8988T (cell line): ENCODE results near the gene KRTAP5-3.
"Not testable (repeated sequence)": the region's sequence is repeated elsewhere in the genome, so short reads cannot be mapped to it uniquely, and the experiment has no call there.

Source experiments
- DNase-seq: peaks from one replicate; pipeline ENCODE4 v3.0.0; 2011

Gene KRTAP5-3

DNA sequence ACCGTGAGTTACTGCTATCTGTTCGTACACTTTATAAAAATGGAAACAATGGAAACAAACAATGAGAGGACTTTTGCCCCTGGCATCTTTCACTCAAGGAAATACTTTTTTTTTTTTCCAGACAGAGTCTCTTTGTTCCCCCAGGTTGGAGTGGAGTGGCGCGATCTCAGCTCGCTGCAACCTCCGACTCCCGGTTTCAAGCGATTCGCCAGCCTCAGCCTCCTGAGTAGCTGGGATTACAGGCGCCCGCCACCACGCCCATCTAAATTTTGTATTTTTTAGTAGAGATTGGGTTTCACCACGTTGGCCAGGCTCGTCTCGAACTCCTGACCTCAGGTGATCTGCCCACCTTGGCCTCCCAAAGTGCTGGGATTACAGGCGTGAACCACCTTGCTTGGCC is 32.5 kb downstream of the KRTAP5-3 start:
- DNase-seq = not testable (repeated sequence)

DNA sequence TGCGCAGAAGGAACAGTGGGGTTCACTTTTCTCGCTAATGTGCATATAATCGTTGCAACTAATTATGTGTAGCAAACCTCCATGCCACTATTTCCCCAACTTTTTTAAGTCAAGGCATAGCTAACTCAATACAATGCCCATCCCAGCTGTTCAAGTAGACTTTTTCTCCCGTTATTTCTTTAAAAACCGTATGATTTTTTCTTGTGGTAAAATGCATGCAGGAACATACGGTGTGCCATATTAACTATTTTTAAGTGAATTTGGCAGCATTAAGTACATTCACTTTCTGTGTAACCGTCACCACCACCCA is 33.4 kb downstream of the KRTAP5-3 start:
- no peak for DNase-seq

DNA sequence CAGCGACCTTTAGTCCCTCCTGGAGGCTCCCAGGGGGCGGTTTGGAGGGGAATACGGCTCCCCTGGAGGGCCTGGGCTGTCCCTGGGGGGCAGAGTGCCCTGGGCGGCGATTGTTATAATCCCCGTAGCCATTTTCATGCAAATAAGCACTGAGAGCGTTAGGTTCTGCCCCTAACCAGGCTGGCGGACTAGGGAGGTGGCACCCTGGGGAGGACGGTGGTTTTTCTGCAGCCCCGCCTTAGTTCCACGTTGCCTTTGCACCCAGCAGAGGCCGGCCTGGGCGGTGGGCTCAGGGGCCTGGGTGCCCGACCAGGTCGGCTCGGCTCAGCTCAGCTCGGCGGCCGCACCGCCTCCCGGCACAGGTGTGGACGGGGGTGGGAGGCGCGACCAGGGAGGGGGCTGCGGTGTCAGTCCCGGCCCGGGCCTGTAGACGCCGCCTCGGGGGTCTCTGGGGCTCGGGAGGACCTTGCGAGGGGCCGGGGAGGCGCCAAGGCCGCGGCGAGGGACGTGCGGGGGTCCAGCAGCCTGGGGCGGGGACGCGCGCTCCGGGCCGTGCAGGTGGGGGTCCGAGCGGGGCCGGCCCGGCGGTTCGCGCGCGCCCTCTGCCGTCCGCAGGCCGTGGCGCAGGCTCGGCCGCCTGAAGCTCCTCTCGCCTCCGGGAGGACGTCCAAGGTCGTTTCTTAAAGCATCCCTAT is 33.9 kb downstream of the KRTAP5-3 start:
- DNase-seq = peak; percentile 86

DNA sequence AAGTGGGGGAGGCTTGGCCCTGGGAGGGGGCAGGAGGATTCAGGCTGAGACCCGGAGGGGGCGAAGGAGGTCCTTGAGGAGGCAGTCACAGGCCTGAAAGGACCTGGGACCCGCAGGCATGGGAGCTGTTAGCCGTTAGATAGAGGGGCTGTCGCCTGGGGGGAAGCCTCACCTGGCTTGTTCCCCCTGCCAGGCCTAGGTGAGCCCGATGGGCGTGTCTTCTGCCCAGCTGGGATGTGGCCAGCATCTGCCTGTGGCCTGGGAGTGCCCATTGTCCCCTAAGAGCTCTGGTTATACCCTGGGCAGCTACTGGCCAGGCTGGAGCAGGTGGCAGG is 34.4 kb downstream of the KRTAP5-3 start:
- peak; percentile 69 for DNase-seq

DNA sequence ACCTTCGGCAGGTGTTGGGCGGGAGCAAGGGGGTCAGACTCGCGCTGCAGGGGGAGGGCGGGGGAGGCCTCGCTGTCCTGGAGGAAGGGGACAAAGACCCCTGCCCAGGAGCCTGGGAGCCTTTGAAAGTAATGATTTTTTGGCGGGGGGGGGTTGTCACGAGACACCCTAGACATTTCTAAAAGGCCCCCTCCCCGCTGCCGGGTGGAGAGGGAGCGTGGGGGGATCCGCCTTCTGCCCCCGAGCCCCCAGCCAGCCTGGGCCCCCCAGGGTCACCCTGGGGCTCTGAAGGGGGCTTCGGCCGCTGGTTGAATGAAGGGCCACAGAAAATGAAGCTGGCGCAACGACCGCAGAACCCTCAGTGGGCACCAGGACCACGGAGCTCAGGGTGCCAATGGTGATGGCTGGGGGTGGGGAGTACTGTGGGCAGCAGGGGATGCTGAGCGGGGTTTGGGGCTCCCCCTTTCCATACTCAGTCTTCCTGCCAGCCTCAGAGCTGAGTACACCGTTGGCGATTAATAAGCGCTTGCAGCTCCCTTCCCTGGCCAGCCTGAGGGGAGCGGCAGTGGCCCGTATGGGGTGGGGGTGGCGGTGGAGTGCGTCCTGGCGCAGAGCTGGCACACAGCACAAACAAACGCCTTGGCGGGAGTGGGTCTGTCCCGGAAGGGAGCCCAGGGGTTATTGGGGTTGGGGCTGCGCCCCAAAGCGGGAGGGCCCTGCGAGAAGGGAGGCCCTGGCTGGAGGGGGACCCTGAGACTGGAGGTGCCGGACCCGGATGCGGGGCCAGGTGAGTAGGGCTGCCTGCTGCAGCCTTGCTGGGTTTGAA is 35.0 kb downstream of the KRTAP5-3 start:
- peak; percentile 35 for DNase-seq

DNA sequence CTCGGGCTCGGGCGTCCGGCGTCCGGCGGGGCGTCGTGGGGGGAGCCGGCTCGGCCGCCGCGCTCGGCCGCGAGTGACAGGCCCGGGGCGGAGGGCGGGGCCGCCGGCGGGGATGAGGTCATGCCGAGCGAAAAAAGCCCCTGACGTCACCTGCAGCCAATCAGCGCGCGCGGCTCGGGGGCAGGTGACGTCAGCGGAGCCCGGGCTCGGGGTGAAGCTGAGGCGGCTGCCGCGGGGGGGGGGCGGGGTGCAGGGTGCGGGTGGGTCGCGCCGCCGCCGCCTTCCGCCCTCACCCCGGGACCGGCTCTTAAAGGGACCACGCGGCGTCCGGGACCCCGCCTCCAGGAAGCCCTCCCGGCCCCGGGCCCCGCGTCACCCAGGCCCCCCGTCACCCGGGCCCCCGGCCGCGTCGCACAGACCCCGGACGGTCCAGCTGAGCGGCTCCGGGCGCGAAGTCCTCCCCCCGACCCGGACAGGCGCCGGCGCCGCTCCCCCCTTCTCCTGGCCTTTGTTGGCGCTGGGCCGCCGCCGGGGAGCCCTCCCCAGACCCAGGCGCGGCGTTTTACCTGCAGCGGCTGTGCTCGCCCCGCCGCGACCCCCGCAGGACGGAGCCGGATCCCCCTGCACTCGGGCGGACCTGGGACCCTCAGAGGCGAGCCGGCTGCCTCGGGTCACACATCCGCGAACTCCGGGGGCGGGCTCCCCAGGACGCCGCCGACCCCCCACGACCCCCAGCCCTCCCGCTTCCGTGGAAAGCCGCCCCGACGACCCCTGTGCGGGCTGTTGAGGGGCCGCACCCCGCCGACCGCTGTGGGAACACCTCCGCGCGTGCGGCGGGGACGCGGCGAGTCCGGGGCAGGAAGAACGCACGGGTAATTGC is 35.8 kb downstream of the KRTAP5-3 start, which contains the start of gene DUSP8:
DUSP8 (minus strand) TSS at position 75 of the 880 bp plus-strand sequence. CDS start 6,445 bp downstream, outside the sequence.
- peak; percentile 99 for DNase-seq

DNA sequence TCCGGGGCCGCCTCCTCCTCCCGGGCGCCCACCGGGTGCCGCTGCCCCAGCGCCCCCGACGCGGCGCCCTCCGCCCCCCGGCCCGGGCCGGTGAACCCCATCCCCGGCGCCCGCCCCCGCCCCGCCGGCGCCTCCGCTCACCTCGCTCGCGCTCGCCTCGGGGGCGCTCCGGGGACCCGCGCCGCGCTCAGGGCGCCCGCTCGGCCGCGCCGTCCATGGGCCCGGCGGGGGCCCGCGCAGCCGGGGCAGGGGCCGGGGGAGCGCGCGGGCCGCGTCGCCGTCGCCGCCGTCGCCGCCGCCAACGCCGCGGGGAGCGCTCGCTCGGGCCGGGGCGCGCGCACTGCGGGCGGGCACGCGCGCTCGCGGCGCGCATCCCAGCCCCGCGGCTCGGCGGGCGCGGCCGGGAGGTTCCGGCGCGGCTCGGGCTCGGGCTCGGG is 36.5 kb downstream of the KRTAP5-3 start:
- DNase-seq = no peak

DNA sequence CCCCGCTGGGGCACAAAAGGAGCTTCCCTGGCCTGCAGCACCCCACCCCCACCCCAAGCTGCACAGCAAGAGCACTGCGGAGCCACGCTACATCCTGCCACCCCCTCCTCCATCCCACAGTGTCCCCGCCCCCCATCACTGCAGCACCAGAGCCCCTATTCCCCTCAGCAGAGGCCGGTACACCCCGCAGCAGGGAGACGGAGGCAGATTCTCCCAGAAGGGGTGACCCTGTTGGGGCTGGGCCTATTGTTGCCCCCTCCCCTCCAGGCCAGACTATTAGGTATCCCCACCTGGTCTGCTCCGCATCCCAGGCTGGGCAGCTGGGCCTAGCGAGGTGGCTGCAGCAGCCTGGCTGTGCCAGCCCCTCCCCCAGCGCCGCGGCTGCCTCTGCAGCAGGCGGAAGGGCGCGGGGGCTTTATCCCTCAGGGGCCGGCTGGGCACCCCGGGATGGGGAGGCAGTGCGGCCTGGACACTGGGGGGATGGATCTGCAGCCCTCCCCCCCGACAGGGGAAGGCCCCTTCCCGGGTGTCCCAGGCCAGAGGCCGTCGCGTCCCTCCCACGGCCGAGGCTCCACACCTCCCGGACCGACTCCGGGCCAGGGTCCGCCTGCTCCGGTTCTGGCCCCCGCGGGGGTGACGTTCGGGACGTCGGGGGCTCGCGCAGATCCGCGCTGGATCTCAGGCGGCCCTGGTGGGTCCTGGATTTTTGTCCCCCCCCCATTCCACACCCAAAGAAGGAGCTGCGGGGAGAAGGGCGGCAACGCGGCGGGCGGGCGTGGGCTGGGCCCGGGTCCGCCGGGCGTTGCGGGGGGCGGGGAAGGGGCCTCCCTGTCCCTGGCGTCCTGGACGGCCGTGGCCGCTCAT is 37.1 kb downstream of the KRTAP5-3 start:
- no peak for DNase-seq

DNA sequence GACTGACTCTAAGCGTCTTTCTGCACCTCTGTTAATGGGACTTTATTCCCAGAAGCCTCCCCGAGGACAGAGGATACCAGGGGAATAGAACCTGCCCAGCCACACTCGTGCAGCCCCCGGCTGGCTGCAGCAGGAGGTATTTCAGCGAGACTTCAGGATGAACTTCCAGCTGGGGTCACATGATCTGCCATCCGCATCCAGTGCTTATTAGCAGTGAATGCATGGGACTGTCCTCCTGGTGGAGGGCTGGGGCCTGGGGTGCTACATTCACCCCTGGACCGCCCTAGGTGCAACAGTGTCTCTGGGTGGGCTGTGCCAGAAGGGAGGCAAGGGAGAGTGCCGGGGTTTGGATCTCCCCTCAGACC is 37.8 kb downstream of the KRTAP5-3 start:
- no peak for DNase-seq

DNA sequence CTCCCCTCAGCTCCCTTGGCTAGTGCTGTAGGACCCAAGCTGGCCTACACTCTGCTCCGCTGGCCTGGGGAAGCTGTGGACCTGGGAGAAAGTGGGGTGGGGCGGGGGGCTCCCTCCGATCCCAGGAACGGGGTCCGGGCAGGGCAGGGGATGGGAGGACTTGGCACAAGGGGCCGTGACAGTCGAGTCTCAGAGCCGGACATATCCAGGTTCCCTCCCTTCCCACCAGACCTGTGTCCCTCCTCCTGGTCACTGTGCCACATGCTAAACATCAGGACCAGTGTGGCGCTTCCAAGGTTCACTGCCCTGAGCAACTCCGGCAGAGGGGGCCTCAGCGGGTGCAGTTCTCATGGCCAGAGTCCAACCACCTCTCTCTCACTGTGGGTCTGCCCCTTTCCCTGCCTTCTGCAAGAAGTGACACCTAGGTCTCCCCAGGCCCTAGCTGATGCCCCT is 38.2 kb downstream of the KRTAP5-3 start:
- no peak for DNase-seq

DNA sequence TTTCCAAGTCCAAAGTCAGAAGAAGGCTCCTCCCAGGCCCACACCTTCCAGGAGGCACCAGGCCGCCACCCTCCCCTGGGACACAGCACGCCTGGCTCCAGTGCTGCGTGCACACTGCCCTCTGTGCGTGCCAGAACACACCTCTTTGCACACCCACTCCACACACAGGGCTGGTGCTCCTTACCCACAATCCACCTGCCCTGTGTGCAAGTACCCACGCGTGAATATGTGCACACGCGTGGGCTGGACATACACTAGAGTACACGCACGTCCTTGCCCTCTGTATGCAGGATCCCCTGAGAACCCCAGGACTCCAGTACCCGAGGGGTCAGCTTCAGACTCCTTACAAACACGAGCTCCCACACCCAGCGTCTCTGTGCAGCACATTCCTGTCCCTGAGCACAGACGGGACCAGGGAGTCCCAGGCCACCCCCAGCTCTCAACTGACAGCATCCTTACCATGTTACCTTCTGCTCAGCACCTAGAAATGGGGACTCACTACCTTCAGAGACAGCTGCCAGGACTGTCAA is 38.9 kb downstream of the KRTAP5-3 start:
- no peak for DNase-seq

DNA sequence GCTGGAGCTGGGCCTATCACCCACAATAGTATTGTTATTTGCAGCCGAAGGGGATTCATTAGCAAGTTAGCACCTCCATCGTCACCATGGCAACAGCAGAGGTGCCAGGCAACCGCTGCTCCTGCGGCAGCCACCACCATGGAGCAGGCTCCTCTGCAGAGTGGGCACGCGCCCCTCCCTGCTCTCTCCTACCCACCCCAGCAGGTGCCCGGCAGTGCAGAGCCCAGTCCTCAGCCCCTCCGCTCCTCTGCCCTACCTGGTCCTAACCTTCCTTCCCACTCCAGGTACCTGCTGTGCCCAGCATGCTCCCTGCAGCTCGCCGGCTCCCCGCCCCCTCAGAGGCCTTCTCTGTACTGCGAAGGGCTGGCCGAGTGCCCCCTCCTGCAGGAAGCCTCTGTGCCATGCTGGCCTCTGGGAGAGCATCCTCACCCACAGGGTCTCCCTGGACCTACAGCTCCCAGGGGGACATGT is 39.8 kb downstream of the KRTAP5-3 start:
- DNase-seq = peak; percentile 33

DNA sequence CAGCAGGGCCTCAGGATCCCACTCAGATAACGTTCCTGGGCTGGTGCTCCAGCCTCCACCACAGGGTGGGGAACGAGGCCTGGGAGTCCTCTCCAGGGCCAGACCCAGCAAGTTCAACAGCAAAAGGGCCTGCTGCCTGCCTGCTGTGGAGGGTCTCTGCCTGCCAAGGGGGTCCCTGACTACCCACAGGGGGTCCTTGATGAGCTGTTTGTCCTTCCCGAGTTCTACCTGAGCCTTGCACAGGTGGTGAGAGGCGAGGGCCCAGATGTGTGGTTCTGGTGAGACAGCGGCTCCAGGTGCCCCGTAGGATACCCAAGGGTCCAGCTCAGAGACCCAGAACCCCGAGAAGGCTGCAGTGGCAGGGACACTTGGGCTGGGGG is 40.6 kb downstream of the KRTAP5-3 start:
- no peak for DNase-seq

DNA sequence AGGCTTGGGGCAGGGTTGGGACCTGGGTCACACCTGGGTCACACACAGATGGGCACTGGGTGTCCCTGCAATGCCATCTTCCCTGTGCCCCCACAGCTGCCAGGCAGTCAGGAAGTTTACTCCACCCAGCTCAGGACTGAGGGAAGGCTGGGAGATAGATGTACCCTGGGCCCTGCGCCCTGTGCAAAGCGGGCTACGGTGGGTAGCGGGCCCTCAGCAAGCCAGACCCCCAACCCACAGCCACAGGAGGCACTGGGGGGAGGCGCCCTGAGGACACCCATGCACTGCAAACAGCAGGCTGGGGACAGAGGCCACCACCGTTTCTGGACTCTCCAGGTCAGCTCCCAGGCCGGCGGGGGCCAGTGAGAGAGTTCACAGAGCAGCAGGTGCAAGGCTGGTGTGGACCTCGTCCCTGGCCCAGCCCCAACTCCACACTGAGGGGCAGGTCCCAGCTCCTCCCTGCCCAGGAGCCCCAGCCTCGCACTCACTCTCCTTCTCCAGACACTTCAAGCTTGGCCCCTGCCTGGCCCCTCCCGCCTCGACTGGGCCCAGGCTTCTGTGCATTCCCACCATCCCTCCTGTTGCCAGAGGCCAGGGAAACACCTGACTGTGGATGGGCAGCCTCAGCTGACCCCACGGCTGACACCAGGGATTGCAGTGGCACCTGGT is 41.1 kb downstream of the KRTAP5-3 start:
- DNase-seq = no peak

DNA sequence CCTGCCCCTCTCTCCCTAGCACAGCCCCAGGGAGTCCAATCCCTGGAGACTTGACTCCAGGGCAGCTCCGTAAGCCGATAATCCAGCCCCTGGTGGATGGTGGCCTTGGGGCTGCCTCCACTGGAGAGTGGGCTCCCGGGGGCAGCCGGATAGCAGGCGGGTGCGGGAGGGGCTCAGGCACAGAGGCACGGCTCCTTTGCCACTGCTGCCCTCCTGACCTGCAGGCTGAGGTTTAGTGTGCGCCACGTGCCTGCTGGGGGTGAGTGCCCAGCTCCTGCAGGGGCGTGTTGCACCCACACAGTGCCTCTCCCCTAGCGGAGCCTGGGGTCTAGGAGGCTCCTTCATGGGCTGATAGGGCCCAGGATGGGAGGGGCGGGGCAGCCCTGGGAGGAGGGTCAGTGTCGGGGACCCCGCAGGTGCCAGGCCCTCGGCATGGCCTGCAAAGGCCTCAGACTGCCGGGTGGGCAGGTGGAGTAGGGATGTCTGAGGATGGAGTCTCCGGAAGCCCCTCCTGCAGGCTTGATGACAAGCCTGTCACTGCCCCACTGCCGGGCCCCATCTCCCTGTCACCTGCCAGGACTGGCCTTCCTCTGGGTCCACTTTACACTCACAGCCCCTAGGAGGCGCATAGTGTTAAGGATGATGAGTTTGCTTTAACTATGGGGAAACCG is 41.7 kb downstream of the KRTAP5-3 start:
- peak; percentile 67 for DNase-seq

DNA sequence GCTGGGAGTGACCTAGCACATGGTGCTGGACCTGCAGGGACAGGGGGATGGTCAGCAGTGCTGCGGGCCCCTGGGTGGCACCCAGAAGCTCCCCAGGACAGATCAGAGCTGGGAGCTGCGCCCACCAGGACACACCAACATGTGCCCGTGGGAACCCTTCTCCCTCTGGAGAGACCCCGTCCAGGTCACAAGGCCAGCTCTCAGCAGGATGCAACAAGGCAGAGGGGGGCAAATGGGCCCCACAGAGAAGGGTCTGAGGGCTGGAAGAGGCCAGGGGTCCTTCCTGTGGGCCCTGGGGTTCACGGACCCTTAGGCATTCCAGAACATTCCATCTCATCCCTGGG is 42.4 kb downstream of the KRTAP5-3 start:
- no peak for DNase-seq

DNA sequence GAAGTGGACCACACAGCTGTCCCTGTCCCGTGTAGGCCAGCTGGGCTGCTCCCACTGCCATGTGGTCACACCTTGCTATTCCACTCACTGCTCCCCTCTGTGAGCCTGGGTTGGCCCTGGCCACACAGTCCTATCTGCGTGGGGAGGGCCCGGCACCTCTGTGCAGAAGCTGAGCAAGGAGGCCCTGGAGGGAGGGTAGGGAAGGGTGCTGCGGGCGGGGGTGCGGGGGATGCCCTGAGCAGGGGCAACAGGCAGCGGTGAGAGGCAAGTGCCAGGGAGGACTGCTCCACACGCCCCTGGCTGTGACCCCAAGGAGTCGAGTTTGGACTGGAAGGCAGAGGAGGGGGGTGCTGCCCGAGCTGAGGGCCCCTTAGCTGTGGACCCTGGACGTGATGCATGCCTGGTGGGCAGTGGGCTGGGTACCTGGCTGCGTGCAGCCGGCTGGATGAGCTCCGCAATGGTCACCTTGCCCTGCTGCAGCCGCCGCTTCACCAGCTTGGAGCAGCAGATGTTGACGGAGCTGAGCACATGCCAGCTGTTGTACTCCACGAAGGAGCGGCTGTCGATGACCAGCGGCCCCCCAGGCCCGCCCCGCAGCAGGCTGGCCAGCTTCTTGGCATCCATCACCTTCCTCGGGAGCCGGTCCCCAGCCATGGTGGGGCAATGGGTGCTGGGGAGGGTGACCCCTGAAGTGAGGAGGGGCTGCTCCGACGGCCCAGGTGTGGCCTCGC is 42.9 kb downstream of the KRTAP5-3 start:
- peak; percentile 39 for DNase-seq

DNA sequence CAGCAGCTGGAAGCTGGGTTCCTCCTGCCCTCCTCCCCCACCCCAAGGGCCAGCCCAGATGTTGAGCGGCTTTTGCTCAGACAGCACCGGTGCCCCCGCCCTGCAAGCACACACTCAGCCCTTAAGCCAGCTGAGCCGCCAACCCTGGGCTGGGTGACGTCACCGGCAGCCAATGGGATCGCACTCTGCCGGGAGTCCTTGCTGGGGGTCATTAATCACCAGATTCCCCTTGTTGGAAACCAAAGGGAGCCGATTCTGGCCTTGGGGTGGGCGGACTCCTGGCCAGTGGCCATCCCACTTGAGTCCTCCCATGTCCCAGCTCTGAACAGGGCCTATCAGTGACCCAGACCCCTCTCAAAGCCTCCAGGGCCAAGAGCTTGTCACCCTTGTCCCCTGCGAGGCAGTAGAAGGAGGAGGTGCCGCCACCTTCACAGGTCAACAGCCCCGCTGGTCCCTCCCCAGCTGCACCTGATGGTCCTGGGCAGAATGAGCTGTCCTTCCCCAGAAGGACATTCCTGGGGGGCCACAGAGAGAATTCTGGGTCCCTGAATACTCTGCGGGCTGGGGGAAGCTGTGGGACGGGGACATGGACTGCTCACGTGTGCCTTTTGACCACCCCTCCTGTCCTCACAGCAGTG is 43.6 kb downstream of the KRTAP5-3 start:
- peak; percentile 63 for DNase-seq

DNA sequence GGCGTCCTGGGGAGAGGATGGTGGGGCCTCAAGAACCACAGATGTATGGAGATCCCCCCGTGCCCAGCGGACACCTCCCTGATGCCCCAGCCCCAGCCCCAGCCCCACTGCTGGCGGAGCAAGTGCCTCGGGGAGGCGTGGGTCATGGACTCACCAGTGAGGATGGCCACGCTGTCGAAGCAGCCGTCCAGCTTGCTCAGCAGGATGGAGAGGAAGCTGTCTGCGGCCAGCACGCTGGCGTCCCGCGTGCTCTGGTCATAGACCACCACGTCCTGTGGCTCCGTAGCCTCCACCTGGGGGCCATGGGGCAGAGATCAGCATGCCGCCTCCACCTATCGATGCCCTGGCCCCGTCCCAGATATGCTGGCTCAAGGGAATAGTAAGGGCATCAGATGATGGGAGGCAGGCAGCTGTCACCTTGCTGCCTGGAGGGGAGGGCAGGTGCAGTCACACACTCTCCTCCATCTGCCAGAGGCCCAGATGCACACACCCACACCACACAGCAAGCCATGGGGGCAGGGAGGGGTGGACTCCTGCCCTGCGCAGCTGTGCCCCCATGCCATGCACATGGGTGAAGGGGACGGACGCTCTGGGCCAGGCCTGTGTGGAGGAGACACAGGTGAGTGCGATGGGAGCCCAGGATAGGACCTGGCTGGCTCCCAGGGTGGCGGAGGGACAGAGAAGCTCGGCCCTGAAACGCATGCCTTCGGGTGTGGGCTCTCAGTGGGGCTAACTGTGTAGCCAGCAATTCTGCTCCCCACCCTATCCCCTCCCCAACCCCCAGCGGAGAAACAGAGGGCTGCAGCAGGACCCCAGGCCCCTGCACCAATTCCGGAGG is 44.3 kb downstream of the KRTAP5-3 start:
- DNase-seq = peak; percentile 44
